ENCODE measurements around the gene OR4N2. TPM values are rescaled to one million over a fixed set of nuclear protein-coding genes. Genes with fewer than 3 reads are reported as not detected.
"Not testable (repeated sequence)": the region's sequence is repeated elsewhere in the genome, so short reads cannot be mapped to it uniquely, and the experiment has no call there.

The OR4N2 gene
- total and polyA plus RNA-seq, 11 donors: 0.09 TPM; not detected in 10

DNA sequence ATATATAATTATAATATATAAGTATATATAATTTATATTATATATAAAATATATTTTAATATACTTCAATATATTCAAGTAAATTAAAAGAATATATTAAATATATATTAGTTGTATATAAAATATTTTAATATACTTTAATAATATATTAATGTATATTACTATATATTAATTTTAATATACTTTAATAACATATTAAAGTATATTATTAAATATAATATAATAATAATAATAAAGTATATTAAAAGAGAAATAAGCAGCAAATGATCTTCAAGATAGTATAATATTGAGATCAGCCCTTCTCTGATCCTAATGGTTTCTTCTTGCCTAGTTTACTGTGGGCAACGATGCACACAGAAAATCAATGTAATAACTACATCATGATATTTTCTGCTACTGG is 28.0 kb upstream of the OR4N2 start:
- Histone ChIP-seq H3K4me3 (no peak overlapping the region), H3K9me3 (peaks cover 0 to 14% (median 0%) of the 10 kb centered on the region in 12 donors), H3K36me3 (no peaks in the 10 kb centered on the region), H3K4me1 (no peaks in the 10 kb centered on the region), H3K27me3 (no peaks in the 10 kb centered on the region), H3K27ac (no peak overlapping the region)
- ATAC-seq: no peak
- no peak for TF ChIP-seq POLR2A (IDR thresholded peaks at IDR 0.05)
- TF ChIP-seq, protein P1, sequence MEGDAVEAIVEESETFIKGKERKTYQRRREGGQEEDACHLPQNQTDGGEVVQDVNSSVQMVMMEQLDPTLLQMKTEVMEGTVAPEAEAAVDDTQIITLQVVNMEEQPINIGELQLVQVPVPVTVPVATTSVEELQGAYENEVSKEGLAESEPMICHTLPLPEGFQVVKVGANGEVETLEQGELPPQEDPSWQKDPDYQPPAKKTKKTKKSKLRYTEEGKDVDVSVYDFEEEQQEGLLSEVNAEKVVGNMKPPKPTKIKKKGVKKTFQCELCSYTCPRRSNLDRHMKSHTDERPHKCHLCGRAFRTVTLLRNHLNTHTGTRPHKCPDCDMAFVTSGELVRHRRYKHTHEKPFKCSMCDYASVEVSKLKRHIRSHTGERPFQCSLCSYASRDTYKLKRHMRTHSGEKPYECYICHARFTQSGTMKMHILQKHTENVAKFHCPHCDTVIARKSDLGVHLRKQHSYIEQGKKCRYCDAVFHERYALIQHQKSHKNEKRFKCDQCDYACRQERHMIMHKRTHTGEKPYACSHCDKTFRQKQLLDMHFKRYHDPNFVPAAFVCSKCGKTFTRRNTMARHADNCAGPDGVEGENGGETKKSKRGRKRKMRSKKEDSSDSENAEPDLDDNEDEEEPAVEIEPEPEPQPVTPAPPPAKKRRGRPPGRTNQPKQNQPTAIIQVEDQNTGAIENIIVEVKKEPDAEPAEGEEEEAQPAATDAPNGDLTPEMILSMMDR (IDR thresholded peaks at IDR 0.05): no peak
- intact Hi-C loops (cut with DNase I): no loop called here
- WGBS, 4 donors: 47 to 70% (median 55%) methylated on average over 1 of the region's 1 CpG
- no peak for DNase-seq

DNA sequence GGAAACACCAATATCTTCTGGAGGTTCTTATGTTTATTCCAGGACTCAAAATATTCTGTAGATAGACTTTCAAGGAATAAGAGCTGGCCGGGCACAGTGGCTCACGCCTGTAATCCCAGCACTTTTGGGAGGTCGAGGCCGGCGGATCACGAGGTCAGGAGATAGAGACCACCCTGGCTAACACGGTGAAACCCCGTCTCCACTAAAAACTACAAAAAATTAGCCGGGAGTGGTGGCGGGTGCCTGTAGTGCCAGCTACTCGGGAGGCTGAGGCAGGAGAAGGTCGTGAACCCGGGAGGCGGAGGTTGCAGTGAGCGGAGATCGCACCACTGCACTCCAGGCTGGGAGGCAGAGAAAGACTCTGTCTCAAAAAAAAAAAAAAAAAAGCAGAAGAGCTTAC is 17.7 kb upstream of the OR4N2 start:
- H3K27ac ChIP-seq; H3K9me3 ChIP-seq; H3K4me3 ChIP-seq; H3K4me1 ChIP-seq; H3K27me3 ChIP-seq; DNase-seq; ATAC-seq; intact Hi-C loops (cut with DNase I); H3K36me3 ChIP-seq: not testable (repeated sequence)
- WGBS, 4 donors: 75 to 82% (median 80%) methylated on average over 16 of the region's 16 CpGs

DNA sequence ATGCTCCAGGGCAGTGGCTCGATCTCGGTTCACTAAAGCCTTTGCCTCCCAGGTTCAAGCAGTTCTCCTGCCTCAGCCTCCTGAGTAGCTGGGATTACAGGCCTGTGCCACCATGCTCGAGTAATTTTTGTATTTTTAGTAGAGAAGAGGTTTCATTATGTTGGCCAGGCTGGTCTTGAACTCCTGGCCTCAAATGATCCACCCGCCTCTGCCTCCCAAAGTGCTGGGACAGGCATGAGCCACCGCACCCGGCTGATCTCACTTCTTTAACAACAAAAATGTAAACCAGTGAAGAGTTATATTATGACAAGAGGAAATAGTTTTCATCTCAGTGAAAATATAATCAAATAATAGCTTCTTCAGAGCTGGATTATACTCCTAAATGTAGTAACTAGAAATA is 16.3 kb upstream of the OR4N2 start:
- H3K27ac ChIP-seq; H3K9me3 ChIP-seq; H3K27me3 ChIP-seq; H3K4me3 ChIP-seq; H3K4me1 ChIP-seq; H3K36me3 ChIP-seq; intact Hi-C loops (cut with DNase I); DNase-seq; ATAC-seq: not testable (repeated sequence)
- WGBS, 4 donors: 68 to 75% (median 70%) methylated on average over 6 of the region's 6 CpGs

DNA sequence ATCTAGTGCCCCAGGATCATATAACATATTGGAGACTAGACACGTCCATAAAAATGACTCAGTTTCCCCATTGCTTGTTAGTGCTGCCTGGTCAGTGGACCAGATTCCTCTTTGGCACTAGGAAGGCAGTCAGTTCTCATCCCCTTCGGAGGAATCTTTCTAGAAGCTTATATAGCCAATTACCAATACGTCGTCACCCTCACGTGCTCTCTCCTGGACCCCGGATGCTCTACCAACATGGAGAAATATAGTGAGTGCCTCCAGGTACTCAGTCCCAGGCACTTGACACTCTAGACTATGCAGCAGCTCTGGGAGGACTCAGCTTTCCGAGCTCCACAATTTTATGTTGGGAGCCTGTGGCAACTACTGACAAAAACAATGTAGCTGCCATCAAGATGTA is 15.4 kb upstream of the OR4N2 start:
- DNase-seq; H3K27me3 ChIP-seq; H3K36me3 ChIP-seq; intact Hi-C loops (cut with DNase I); H3K4me1 ChIP-seq; H3K27ac ChIP-seq; H3K9me3 ChIP-seq; H3K4me3 ChIP-seq; ATAC-seq: not testable (repeated sequence)
- 56 to 69% (median 64%) methylated on average over 7 of the region's 7 CpGs for WGBS, 4 donors

DNA sequence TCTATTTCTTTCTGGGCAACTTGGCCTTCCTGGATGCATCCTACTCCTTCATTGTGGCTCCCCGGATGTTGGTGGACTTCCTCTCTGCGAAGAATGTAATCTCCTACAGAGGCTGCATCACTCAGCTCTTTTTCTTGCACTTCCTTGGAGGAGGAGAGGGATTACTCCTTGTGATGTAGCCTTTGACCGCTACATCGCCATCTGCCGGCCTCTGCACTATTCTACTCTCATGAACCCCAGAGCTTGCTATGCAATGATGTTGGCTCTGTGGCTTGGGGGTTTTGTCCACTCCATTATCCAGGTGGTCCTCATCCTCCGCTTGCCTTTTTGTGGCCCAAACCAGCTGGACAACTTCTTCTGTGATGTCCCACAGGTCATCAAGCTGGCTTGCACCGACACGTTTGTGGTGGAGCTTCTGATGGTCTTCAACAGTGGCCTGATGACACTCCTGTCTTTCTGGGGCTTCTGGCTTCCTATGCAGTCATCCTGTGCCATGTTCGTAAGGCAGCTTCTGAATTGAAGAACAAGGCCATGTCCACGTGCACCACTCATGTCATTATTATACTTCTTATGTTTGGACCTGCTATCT is 7.0 kb upstream of the OR4N2 start:
- ATAC-seq; DNase-seq; H3K36me3 ChIP-seq; H3K4me3 ChIP-seq; intact Hi-C loops (cut with DNase I); H3K4me1 ChIP-seq; H3K27ac ChIP-seq; H3K9me3 ChIP-seq; H3K27me3 ChIP-seq: not testable (repeated sequence)
- WGBS, 4 donors: 60 to 65% (median 64%) methylated on average over 10 of the region's 10 CpGs

DNA sequence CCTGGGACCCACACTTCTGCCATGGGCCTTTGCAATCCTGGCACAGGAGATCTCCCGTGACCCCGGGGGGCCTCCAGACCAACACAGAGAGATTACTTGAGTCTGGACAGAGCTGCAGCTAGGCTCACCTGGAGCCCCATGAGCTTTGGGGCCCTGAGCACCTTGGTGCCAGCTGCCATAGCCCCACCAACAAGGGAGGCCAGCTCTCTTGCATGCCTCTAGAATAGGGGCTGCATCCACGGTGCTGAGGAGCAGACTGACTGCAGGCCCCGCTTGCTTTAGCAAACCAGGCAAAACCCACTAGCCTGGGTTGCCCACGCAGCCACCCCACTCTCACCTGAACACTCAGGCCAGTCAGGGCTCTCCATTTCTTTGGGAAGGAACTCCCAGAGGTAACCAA is 3.7 kb upstream of the OR4N2 start:
- H3K27me3 ChIP-seq: no peaks in the 10 kb centered on the region
- WGBS, 4 donors: 76 to 81% (median 79%) methylated on average over 5 of the region's 5 CpGs
- ATAC-seq (no peak), DNase-seq (no peak)
- TF ChIP-seq, protein P1 (IDR thresholded peaks at IDR 0.05): no peak
- no peak for TF ChIP-seq POLR2A (IDR thresholded peaks at IDR 0.05)
- no peak overlapping the region for H3K27ac ChIP-seq
- H3K4me1 ChIP-seq: no peaks in the 10 kb centered on the region
- peaks cover 0 to 19% (median 0%) of the 10 kb centered on the region in 12 donors for H3K9me3 ChIP-seq
- H3K36me3 ChIP-seq: no peaks in the 10 kb centered on the region
- no peak overlapping the region for H3K4me3 ChIP-seq
- intact Hi-C loops (cut with DNase I): no loop called here

All from heart left ventricle (tissue), 16 donors.